GM21528 (cell line): Measurements from ENCODE around the gene POLR3C.
A peak's percentile ranks its signal among the peaks of the same experiment; 100 is the strongest.
"Not testable (repeated sequence)": the region's sequence is repeated elsewhere in the genome, so short reads cannot be mapped to it uniquely, and the experiment has no call there.

Experiments used
- ATAC-seq: cut with Tn5 transposase; IDR thresholded peaks from one replicate; pipeline ENCODE4 v1.9.1; 2021; ENCODE audit warnings: mild to moderate bottlenecking, moderate library complexity; ENCODE audit not compliant: unreplicated experiment, low FRiP score

POLR3C gene

GRCh38 chr1:145818095-145818494 lies 5.9 kb upstream of the POLR3C start:
- not testable (repeated sequence) for ATAC-seq

- ATAC-seq, result not testable (repeated sequence)
These were observed 1.1 kb upstream of the POLR3C start for GRCh38 chr1:145822779-145823331.

GRCh38 chr1:145824499-145824842 lies 471 bp downstream of the POLR3C start:
- no peak for ATAC-seq

GRCh38 chr1:145826030-145826429 lies 2.0 kb downstream of the POLR3C start:
- ATAC-seq, result no peak

- no peak for ATAC-seq
These were observed 4.0 kb downstream of the POLR3C start for GRCh38 chr1:145827966-145828365.

- ATAC-seq, result no peak
These were observed 4.5 kb downstream of the POLR3C start for GRCh38 chr1:145828367-145829026.

- ATAC-seq, result not testable (repeated sequence)
These were observed 6.8 kb downstream of the POLR3C start for GRCh38 chr1:145830810-145831209.

- ATAC-seq, result no peak
These were observed 13.7 kb downstream of the POLR3C start for GRCh38 chr1:145837656-145838055.

GRCh38 chr1:145843031-145843430 lies 19.0 kb downstream of the POLR3C start:
- no peak for ATAC-seq

GRCh38 chr1:145845144-145845513 lies 21.1 kb downstream of the POLR3C start:
- peak; percentile 72 for ATAC-seq

- ATAC-seq, result peak; percentile 68
These were observed 21.6 kb downstream of the POLR3C start, which contains the start of gene NUDT17 for GRCh38 chr1:145845514-145846161. NUDT17 (plus strand) TSS chr1:145845630; CDS start chr1:145845641, 11 bp downstream.

- ATAC-seq, result no peak
These were observed 22.2 kb downstream of the POLR3C start for GRCh38 chr1:145846201-145846612.

GRCh38 chr1:145847827-145848226 lies 23.8 kb downstream of the POLR3C start:
- no peak for ATAC-seq

GRCh38 chr1:145849356-145850160 lies 25.6 kb downstream of the POLR3C start:
- no peak for ATAC-seq

GRCh38 chr1:145855426-145855948 lies 31.5 kb downstream of the POLR3C start:
- no peak for ATAC-seq

GRCh38 chr1:145857170-145857569 lies 33.2 kb downstream of the POLR3C start:
- no peak for ATAC-seq

- ATAC-seq, result no peak
These were observed 34.4 kb downstream of the POLR3C start for GRCh38 chr1:145858238-145858900.

GRCh38 chr1:145858901-145859490 lies 35.0 kb downstream of the POLR3C start, which contains the start of gene PIAS3:
PIAS3 (minus strand) TSS chr1:145859081; CDS start chr1:145858990, 91 bp downstream.
- peak; percentile 84 for ATAC-seq

GRCh38 chr1:145859491-145860023 lies 35.6 kb downstream of the POLR3C start:
- peak; percentile 63 for ATAC-seq
